ENCODE measurements around the gene PI4KA.
"Not testable (repeated sequence)": the region's sequence is repeated elsewhere in the genome, so short reads cannot be mapped to it uniquely, and the experiment has no call there.

The PI4KA gene

DNA sequence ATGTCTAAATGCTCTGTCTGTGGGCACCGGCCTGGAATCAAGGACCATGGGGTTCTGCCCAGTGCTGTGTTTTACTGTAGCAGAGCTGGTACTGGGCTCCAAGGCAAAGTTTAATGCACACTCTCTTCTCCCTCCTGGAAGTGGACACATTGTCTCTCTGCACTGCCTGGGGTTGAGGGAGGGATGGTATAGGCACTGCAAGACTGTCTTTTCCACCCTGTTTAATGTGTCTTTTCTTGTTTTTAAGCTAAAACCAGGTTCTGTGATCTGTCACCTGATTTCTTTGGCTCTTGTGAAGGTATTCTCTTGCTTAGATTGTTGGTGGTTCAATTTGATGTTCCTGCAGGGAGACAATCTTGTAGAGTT is 194.0 kb downstream of the PI4KA start:
- no peak for DNase-seq (ENCODE audit: low read depth)

DNA sequence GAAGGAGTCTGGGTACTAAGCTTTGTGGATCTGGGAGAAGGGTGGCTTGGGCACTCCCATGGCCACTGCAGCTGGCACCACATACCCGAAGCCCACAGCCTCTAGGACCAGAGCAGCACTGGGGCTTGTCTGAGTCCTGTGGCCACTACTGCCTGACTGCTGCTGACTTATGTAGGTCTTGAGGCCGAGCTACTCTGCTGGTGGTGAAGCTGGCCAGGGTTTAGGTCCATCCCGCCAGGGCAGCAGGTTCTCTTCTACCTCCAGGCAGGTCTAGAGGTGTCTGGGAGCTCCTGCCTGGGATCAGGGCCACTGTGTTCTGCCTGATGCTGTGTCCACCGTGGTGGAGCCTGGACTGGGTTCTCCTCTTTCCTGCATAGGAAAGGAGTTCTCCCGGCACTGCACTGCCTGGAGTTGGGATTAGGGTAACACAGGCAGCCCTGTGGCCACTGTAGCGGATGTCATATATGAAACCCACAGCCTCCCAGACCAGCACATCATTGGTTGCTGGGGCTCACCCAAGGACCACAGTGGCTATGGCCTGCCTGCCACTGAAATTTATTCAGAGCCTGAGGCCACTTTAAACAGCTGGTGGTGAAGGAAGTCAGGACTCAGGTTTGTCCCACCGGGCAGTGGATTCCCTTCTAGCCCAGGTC is 194.5 kb downstream of the PI4KA start:
- DNase-seq (ENCODE audit: low read depth) = no peak

DNA sequence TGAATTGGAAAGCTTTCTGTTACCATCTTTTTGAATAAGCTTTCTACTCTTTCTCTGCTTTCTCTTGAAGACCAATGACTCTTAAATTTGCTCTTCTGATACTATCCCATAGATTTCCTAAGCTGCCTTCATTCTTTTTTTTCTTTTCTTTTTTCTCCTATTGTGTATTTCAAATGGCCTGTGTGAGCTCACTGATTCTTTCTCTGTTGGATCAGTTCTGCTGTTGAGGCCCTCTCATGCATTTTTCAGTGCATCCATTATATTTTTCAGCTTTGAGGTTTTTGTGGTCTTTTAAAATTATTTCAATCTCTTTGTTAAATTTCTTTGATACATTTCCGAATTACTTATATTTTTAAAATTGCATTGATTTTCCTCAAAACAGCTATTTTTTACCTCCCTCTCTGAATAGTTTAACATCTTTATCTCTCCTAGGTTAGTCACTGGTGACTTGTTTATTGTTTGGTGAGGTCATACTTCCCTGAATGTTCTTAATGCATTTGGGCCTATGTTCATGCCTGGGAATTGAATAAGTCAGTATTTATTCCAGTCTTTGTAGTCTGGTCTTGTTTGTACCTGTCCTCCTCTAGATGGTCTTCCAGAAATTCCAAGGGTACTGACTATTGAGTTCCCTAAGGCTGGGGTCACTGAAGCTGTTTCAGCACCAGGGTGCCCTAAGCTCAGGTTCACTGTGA is 195.3 kb downstream of the PI4KA start:
- DNase-seq (ENCODE audit: low read depth) = peak; percentile 45

GRCh38 chr22:20662524-20663036 is 196.0 kb downstream of the PI4KA start:
- not testable (repeated sequence) for DNase-seq (ENCODE audit: low read depth)

DNA sequence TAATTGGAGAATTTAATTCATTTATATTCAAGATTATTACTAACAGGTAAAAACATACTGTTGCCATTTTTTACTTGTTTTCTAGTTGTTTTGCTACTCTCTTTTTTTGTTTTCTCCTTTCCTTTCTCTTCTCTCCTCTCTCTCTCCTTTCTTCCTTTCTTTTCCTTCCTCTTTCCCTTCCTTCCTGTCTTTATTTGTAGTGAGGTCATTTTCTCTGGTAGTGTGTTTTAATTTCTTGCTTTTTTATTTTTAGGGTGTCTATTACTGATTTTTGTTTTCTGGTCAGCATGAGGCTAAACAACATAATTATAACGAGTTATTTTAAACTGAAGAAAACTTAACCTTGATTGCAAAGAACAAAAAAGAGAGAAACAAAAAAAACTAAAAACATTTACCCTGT is 197.1 kb downstream of the PI4KA start:
- DNase-seq (ENCODE audit: low read depth) = no peak

- no peak for DNase-seq (ENCODE audit: low read depth)
Observed at GRCh38 chr22:20660441-20661054, 198.1 kb downstream of the PI4KA start.

DNA sequence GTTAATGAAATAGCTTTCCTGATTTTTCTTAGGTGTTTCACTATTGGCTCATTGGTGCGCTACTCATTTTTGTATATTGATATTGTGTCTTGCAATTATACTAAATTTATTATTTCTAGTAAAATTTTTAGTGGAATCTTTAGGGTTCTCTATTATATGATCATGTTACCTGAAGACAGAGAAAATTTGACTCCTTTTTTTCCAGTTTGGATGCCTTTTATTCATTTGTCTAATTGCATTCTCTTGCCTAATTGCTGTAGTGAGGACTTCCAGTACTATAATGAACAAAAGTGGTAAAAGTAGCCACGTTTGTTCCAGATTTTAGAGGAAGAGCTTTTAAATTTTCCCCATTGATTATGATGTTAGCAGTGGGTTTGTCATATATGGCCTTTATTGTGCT is 198.7 kb downstream of the PI4KA start:
- DNase-seq (ENCODE audit: low read depth) = no peak

GRCh38 chr22:20659258-20659657 is 199.4 kb downstream of the PI4KA start:
- DNase-seq (ENCODE audit: low read depth) = no peak

- DNase-seq (ENCODE audit: low read depth) = no peak
Observed at GRCh38 chr22:20658433-20659222, 200.0 kb downstream of the PI4KA start.

- no peak for DNase-seq (ENCODE audit: low read depth)
Observed at GRCh38 chr22:20657963-20658362, 200.6 kb downstream of the PI4KA start.

All from ELR (cell line).